ELF-1 (cell line): ENCODE data around the gene CD163L1.
"Not testable (repeated sequence)": the region's sequence is repeated elsewhere in the genome, so short reads cannot be mapped to it uniquely, and the experiment has no call there.

Experiments used
- DNase-seq: peaks from one replicate; pipeline ENCODE4 v3.0.0-alpha.2; 2016; ENCODE audit warnings: low read depth, low spot score

The CD163L1 gene

DNA sequence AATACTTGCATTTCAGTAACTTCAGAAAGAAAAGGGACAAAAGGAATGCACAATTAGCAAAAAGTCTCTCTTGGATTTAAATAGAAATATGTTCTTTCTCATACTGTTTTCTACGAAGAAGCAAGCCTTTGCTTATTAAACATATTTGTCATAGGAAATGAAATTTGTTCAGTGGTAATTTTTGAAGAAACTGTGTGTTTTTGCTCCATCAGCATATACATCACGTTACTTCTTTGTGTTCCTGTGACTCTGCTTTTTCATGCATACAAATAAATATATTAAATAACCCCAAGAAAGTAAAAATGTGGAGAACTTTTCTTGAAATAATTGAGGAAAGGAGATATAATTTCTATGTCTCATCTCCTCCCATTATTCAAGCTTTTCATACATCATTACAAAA, 39.7 kb downstream of the CD163L1 start:
- DNase-seq: no peak

DNA sequence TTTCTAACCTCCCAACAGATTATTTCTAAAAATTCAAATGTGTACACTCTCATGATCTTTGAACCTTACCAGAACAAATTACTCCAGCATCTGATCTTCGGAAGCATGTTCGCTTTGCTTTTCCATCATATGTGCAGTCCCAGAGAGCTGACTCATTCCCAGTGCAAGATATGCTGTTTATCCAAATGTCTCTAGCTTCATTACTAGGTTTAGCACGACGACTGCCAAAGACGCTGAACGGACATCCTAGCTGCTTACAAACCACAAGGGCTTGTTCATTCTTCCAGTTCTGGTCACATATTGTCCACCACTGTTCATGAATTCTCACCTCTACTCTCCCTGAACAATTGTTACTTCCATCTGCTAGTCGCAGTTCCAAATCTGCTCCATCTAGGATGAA, 40.5 kb downstream of the CD163L1 start:
- no peak for DNase-seq

DNA sequence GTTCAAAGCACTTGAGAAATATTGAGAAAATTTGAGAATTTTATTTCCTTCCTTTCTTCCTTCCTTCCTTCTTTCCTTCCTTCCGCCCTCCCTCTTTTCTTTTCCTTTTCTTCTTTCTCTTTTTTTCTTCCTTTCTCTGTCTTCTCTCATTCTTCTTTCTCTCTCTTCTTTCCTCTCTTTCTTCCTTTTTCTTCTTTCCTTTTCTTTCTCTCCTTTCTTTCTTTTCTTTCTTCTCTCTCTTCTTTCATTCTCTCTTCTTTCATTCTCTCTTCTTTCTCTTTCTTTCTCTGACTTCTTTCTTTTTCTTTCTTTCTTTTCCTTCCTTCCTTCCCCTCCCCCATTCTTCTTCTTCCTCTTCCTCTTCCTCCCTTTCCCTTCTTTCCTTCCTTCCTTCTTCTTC, 44.9 kb downstream of the CD163L1 start:
- DNase-seq: no peak

DNA sequence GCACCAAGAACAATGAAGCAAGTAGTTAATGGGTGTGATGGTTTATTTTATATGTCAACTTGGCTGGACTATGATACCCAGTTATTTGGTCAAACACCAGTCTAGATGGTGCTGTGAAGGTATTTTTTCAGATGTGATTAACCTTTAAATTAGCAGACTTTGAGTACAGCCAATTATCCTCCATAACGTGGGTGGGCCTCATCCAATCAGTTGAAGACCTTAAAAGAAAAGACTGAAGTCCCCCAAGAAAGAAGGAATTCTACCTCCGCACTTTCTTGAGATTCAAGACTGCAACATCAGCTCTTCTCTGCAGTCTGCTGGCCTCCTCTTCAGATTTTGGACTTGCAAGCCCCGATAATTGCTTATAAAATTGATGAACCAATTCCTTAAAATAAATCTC, 47.5 kb downstream of the CD163L1 start:
- DNase-seq: no peak

GRCh38 chr12:7395950-7396349, 48.0 kb downstream of the CD163L1 start:
- no peak for DNase-seq

DNA sequence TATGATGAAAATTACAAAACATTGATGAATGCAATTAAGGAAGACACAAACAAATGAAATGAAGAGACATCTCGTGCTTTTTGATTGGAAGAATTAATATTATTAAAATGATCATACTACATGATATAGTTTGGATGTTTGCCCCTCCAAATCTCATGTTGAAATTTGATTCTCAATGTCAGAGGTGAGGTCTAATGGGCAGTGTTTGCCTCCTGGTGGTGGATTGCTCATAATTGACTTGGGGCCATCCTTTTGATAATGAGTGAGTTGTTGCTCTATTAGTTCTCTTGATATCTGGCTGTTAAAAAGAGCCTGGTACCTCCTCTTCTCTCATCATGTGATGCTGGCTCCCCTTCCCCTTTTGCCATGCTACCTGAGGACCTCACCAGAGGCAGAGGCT, 56.7 kb downstream of the CD163L1 start:
- no peak for DNase-seq

DNA sequence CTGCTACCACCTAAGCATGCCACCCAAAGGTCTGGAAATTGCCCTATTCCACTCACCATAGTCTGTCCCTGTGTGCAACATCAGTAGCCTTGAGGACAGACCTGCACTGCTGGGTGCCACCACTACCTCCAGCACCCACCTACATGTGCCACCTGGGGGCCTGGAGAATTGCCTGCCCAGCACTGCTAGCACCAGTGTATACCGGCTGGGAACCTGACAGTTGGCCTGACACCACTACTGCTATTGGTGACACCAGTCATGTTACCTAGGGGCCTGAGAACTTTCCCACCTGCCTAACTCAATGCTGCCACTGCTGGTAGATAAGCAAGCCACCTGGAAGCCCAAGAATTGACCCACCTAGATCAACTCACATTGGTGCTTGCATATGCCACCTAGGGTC, 60.8 kb downstream of the CD163L1 start:
- DNase-seq: no peak

- no peak for DNase-seq
Observed at GRCh38 chr12:7376196-7376595, 67.8 kb downstream of the CD163L1 start.

DNA sequence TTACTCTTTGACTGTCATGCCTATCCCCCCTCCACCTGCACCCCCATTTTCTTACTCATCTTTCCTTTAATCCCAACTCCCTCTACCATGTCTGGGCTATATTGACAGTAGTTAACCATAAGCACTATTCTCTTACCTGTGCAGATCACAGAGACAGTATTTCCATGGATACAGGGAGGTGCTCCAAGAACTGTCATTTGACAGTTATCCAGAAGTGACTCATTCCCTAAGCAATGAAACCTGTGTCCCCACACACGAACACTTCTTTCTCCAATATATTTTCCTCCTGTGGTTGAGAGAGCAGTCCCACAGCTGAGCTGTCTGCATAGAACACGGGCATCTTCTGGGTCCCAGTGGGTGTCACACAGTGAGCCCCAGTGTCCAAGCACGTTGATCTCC, 68.8 kb downstream of the CD163L1 start:
- DNase-seq: no peak

- DNase-seq: peak; percentile 62
Observed at GRCh38 chr12:7374423-7375144, 69.4 kb downstream of the CD163L1 start.

GRCh38 chr12:7373226-7373625, 70.7 kb downstream of the CD163L1 start:
- peak; percentile 1 for DNase-seq

- DNase-seq: peak; percentile 34
Observed at GRCh38 chr12:7369274-7369729, 74.7 kb downstream of the CD163L1 start.

DNA sequence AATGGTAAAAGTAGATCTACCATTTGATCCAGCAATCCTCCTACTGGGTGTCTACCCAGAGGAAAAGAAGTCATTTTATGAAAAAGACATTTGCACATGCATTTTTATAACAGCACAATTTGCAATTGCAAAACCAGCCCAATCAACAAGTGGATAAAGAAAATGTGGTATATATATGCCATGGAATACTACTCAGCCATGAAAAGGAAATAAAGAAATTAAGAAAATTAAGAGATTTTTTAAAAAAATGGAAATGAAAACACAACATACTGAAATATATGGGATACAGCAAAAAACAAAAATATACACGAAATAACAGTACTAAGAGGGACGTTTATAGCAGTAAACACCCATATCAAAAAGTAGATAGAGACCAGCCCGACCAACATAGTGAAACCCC, 81.2 kb downstream of the CD163L1 start:
- no peak for DNase-seq

DNA sequence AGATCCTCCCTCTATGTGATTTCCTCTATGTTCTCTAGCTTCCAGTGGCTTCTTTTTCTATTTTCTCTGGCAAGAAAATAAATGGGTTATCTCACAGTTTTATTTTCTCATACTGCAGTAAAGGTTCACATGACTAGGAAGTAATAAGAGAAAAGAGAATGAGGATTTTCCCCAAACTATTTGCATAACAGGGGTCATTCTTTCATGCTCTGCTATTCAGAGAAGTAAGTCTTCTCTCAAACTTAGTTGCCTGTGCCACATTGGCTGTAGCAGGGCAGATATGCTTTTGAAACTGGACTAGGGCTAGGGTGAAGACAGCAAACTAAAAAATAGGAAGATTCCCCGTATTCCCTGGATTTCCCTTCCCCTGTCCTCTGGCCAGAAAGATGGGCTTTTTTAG, 82.7 kb downstream of the CD163L1 start:
- DNase-seq: no peak

GRCh38 chr12:7354529-7354928, 89.4 kb downstream of the CD163L1 start:
- DNase-seq: no peak

- DNase-seq: no peak
Observed at GRCh38 chr12:7352661-7353060, 91.3 kb downstream of the CD163L1 start.

DNA sequence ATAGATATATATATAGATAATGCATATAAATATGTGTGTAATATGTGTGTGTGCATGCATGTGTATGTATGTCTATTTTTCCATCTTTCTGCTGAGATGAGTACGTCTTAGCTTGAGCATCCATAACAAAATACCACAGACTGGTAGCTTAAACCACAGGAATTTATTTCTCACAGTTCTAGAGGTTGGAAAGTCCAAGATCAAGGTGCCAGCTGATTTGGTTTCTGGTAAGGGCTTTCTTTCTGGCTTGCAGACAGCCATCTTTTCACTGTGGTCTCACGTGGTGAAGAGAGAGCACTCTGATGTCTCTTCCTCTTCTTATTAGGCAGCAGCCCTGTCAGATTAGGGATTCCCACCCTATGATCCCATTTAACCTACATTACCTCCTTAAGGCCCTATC, 92.8 kb downstream of the CD163L1 start:
- no peak for DNase-seq

DNA sequence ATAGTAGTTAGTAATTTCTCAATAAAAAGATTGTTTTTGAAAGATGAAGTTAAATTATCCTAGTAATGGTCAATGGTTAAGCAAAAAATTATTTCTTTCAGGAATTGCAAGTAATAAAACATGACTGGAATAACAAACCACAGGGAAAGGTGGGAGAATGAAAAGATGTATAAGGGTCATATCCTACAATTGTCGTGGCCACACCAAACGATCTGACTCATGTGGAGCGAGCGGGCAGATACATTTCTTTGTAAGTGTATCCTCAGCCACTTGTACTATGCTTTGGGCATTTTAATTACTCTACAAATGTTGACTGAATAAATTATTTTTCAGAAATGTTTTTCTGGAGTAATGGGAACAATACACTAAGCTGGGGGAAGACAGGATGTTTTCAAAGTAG, 94.5 kb downstream of the CD163L1 start:
- DNase-seq: no peak

DNA sequence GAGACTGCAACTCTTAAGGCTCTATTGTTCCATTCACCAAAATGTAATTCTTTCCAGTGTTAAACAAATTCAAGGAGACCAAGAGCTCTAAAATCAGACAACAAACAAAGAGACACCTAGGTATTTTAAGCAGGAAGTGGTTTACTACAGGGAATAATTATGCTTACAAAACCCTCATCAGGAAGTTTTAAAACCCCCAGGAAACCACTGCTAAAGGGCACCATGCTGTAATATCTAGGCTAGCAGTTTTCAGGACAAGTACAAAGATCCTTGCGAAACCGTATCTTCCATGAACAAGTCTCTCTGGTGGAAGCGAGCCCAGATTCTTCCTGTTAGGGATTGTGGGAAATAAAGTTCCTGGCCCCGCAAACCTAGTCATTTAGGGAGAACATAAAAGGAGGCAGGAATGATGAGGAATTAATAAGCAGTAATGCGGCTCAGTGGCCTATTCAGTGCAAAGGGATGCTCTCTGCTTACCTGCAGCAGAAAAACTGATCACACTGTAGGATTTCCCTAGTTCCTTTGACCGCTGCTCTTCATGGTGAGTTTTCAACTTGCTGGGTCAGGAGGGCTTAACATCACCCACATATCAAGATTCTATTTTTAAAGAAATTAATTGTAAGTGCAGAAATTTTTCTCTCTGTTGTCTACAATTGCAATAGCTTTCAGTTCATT, 97.3 kb downstream of the CD163L1 start:
- DNase-seq: no peak

GRCh38 chr12:7344833-7345606, 98.9 kb downstream of the CD163L1 start:
- peak; percentile 17 for DNase-seq

- no peak for DNase-seq
Observed at GRCh38 chr12:7339675-7340074, 104.3 kb downstream of the CD163L1 start.

DNA sequence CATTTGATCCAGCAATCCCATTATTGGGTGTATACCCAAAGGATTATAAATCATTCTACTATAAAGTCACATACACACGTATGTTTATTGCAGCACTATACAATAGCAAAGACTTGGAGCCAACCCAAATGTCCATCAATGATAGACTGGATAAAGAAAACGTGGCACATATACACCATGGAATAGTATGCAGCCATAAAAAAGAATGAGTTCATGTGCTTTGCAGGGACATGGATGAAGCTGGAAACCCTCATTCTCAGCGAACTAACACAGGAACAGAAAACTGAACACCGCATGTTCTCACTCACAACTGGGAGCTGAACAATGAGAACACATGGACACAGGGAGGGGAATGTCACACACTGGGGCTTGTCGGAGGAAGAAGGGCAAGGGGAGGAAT, 106.2 kb downstream of the CD163L1 start:
- DNase-seq: not testable (repeated sequence)

DNA sequence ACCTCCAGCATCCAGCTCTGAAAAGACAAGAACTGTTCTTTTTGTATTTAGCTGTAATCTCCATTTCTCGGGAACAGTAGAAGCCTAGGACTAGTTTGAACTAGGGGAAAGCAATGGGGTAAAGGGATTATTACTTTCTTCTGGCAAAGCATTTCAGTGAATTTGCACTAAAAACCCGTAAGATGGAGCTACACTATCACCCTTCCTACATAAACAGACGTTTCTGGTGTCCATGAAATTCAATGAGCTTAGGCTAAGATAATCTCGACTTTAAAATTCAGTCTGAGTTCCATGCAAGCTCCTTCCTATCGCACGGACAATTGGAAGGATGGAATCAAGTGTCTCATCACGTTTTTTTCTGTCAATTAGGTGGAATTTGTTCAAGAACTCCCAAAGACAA, 116.0 kb downstream of the CD163L1 start:
- DNase-seq: no peak
